Esophagus muscularis mucosa (tissue), 4 donors: Measurements from ENCODE around the gene NDUFAF5. TPM values are rescaled to one million over a fixed set of nuclear protein-coding genes. Genes with fewer than 3 reads are reported as not detected.

ENCODE experiments used
- DNase-seq: peaks from one replicate; pipeline ENCODE4 v3.0.0-alpha.2; 2017; ENCODE audit errors: extremely low spot score
- H3K27ac ChIP-seq, 4 donors: fragments of 200-600 bp; sonication (generic); replicated peaks in 1 of 4; 1 replicate in 3 of 4; 2 replicates in 1 of 4; pipeline ENCODE4 v1.5.1; 2016 to 2019; ENCODE audit warnings: mild to moderate bottlenecking in 1 of 4
- H3K27me3 ChIP-seq, 4 donors: fragments of 200-600 bp; sonication (generic); one replicate each; pipeline versions ENCODE4 v1.5.1 to v1.6.0; 2016 to 2019
- H3K36me3 ChIP-seq, 4 donors: fragments of 200-600 bp; sonication (generic); one replicate each; pipeline ENCODE4 v1.5.1; 2016 to 2019
- H3K4me1 ChIP-seq, 4 donors: fragments of 200-600 bp; sonication (generic); one replicate each; pipeline ENCODE4 v1.5.1; 2016 to 2019
- H3K4me3 ChIP-seq, 4 donors: fragments of 200-600 bp; sonication (generic); 1 replicate in 2 of 4; 2 replicates in 2 of 4; pipeline ENCODE4 v1.5.1; 2016 to 2019; ENCODE audit warnings: mild to moderate bottlenecking in 4 of 4, moderate library complexity in 1 of 4
- H3K9me3 ChIP-seq, 4 donors: fragments of 200-600 bp; sonication (generic); 1 replicate in 3 of 4; 2 replicates in 1 of 4; pipeline ENCODE4 v1.5.1; 2016 to 2019
- EP300 ChIP-seq: sonication (generic); formaldehyde crosslinking; IDR thresholded peaks from one replicate; pipeline ENCODE4 v1.6.1; 2017; ENCODE audit warnings: antibody characterized with exemption
- POLR2A ChIP-seq: fragments of 450-650 bp; IDR thresholded peaks from one replicate; pipeline ENCODE4 v1.6.1; 2017; ENCODE audit warnings: antibody characterized with exemption, moderate library complexity, mild to moderate bottlenecking, low read depth
- POLR2AphosphoS5 ChIP-seq, 2 donors: sonication (generic); formaldehyde crosslinking; IDR thresholded peaks; one replicate each; pipeline ENCODE4 v1.6.1; 2017; ENCODE audit warnings: antibody characterized with exemption in 2 of 2
- WGBS: methylation state at CpG from one replicate; pipeline ENCODE4 v1.1.5; 2018; 5-methylcytosine and 5-hydroxymethylcytosine counted together
- intact Hi-C: fragments of 100-400 bp; cut with DNase I; formaldehyde crosslinking; loops from one replicate; pipeline ENCODE4 v1.15.1; 2023
- total RNA-seq, 4 donors: library from RNA; depleted of rRNA; stranded (reverse); fragments of >200 nt; gene quantifications; one replicate each; pipeline versions ENCODE4 v1.1.0 to v1.2.1, GENCODE V29; 2016
- TF ChIP-seq, protein P1 (sequence below), 3 experiments: fragments of 200-600 bp in 2 of 3; fragments of 450-650 bp in 1 of 3; sonication (generic) in 2 of 3; IDR thresholded peaks; one replicate each; pipeline ENCODE4 v1.5.1; 2017 to 2019; ENCODE audit warnings: antibody characterized with exemption in 3 of 3, mild to moderate bottlenecking in 2 of 3, moderate library complexity in 1 of 3

The NDUFAF5 gene
- total RNA-seq, 4 donors from 2014 or later: 11.9 to 23.3 (median 19.1) TPM

DNA sequence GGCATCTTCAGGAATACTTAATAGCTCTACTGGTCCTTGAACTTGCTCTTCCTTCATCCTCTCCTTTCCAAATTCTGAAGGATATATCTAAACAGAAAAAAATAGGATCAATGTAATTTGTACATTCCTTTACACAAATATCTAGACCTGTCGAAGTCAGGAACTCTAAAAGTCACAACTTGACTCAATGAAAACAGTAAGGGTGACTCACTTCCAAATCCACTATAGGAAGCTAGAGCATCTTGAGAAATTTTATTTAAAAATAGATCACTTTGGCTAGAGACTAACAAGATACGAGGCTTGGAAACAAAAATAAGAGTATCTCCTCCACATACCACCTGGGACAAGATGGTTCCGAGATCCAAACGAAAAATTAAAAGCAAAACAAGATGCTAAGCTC, 12.3 kb upstream of the NDUFAF5 start:
- intact Hi-C loops: loop anchor here (5.0 to 10.0 kb wide), 4 partner anchors 138 to 650 kb away; partner anchors contain the start of gene TASP1
- DNase-seq: no peak
- no peaks in the 10 kb centered on the region for H3K4me1 ChIP-seq
- H3K27me3 ChIP-seq: no peaks in the 10 kb centered on the region
- H3K4me3 ChIP-seq: no peak overlapping the region
- H3K36me3 ChIP-seq: peaks cover 16 to 95% (median 64%) of the 10 kb centered on the region in 4 donors
- H3K9me3 ChIP-seq: no peaks in the 10 kb centered on the region
- H3K27ac ChIP-seq: no peak overlapping the region
- no peak for TF ChIP-seq POLR2A
- no peak for TF ChIP-seq POLR2AphosphoS5 (IDR thresholded peaks at IDR 0.05)
- TF ChIP-seq, protein P1, sequence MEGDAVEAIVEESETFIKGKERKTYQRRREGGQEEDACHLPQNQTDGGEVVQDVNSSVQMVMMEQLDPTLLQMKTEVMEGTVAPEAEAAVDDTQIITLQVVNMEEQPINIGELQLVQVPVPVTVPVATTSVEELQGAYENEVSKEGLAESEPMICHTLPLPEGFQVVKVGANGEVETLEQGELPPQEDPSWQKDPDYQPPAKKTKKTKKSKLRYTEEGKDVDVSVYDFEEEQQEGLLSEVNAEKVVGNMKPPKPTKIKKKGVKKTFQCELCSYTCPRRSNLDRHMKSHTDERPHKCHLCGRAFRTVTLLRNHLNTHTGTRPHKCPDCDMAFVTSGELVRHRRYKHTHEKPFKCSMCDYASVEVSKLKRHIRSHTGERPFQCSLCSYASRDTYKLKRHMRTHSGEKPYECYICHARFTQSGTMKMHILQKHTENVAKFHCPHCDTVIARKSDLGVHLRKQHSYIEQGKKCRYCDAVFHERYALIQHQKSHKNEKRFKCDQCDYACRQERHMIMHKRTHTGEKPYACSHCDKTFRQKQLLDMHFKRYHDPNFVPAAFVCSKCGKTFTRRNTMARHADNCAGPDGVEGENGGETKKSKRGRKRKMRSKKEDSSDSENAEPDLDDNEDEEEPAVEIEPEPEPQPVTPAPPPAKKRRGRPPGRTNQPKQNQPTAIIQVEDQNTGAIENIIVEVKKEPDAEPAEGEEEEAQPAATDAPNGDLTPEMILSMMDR (IDR thresholded peaks at IDR 0.05): no peak
- no peak for TF ChIP-seq EP300
- 74% methylated on average over 4 of the region's 4 CpGs for WGBS

DNA sequence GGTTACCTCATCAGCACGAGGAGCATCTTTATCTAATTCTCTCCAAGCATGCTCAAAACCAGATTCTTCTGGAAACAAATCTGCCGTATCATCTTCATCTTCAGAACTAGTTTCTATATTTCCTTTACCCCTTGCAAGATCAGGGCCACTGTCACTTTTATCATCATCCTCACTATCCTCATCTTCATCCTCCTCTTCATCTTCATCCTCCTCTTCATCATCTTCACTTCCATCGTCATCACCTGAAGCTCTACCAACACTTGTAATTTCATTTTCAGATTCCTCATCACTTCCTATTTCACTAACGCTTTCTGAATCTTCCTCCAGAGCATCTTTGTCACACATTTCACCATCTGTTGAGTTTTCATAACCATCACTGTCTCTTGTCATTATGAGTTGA, 9.0 kb upstream of the NDUFAF5 start:
- Histone ChIP-seq H3K27me3 (no peaks in the 10 kb centered on the region), H3K9me3 (no peaks in the 10 kb centered on the region), H3K4me3 (no peak overlapping the region), H3K27ac (no peak overlapping the region), H3K36me3 (peaks cover 12 to 88% (median 52%) of the 10 kb centered on the region in 4 donors), H3K4me1 (peaks cover 0 to 5% (median 2%) of the 10 kb centered on the region in 4 donors)
- intact Hi-C loops: loop anchor here (10.0 kb wide), 3 partner anchors 141 to 461 kb away; partner anchors contain the start of gene TASP1
- 81% methylated on average over 4 of the region's 4 CpGs for WGBS
- no peak for DNase-seq
- no peak for TF ChIP-seq EP300
- TF ChIP-seq POLR2A: no peak
- TF ChIP-seq, protein P1 (IDR thresholded peaks at IDR 0.05): no peak
- no peak for TF ChIP-seq POLR2AphosphoS5 (IDR thresholded peaks at IDR 0.05)

DNA sequence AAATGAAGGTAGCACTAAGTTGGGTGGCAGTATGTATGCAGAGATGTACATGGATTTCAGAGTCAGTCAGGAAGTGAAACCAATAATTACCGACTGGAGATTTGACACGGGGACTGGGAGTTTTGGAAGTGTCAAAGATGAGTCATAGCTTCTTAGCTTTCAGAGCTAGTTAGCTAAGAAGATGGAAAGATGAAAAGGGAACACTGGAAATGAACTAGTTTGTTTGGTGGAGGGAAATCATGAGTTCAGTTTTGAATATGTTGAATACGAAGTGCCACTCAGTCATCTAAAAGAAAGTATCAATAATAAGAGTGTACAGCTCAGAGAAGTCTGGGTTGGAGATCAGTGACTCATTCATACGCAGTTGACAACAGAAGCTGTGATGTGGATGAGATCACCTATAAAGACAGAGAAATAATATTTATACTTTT, 7.6 kb upstream of the NDUFAF5 start:
- H3K9me3 ChIP-seq: no peaks in the 10 kb centered on the region
- 55% methylated on average over 4 of the region's 4 CpGs for WGBS
- no peak overlapping the region for H3K27ac ChIP-seq
- H3K4me1 ChIP-seq: peaks cover 0 to 8% (median 4%) of the 10 kb centered on the region in 4 donors
- intact Hi-C loops: loop anchor here (10.0 kb wide), 3 partner anchors 142 to 462 kb away; partner anchors contain the start of gene TASP1
- H3K27me3 ChIP-seq: no peaks in the 10 kb centered on the region
- no peak for DNase-seq
- H3K36me3 ChIP-seq: peaks cover 12 to 90% (median 56%) of the 10 kb centered on the region in 4 donors
- no peak overlapping the region for H3K4me3 ChIP-seq
- no peak for TF ChIP-seq POLR2A
- TF ChIP-seq POLR2AphosphoS5 (IDR thresholded peaks at IDR 0.05): no peak
- TF ChIP-seq, protein P1 (IDR thresholded peaks at IDR 0.05): no peak
- TF ChIP-seq EP300: no peak

DNA sequence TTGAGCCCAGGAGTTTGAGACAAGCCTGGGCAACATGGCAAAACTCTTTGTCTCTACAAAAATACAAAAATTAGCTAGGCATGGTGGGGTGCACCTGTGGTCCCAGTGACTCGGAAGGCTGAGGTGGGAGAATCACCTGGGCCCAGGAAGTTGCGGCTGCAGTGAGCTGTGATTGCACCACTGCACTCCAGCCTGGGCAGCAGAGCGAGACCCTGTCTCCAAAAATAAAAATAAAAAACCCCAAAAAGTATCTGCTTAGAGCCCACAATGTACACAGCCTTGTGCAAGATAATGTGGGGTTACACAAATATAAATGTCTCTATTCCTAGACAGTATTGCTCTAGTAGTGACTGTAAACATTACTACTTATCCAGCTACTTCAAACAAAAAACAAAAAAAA, 6.0 kb upstream of the NDUFAF5 start:
- Histone ChIP-seq H3K27me3 (no peaks in the 10 kb centered on the region), H3K4me3 (no peak overlapping the region), H3K36me3 (peaks cover 12 to 81% (median 52%) of the 10 kb centered on the region in 4 donors), H3K27ac (no peak overlapping the region), H3K9me3 (no peaks in the 10 kb centered on the region), H3K4me1 (peaks cover 5 to 14% (median 10%) of the 10 kb centered on the region in 4 donors)
- 90% methylated on average over 3 of the region's 3 CpGs for WGBS
- TF ChIP-seq, protein P1 (IDR thresholded peaks at IDR 0.05): no peak
- TF ChIP-seq POLR2A (no peak), EP300 (no peak), POLR2AphosphoS5 (IDR thresholded peaks at IDR 0.05) (no peak)
- intact Hi-C loops: loop anchor here (10.0 kb wide), 3 partner anchors 144 to 464 kb away; partner anchors contain the start of gene TASP1
- no peak for DNase-seq
